CD4-positive, alpha-beta memory T cell (primary cell): ENCODE results near the gene ATP6V0E1. TPM values are rescaled to one million over a fixed set of nuclear protein-coding genes. Genes with fewer than 3 reads are reported as not detected.
"Not testable (repeated sequence)": the region's sequence is repeated elsewhere in the genome, so short reads cannot be mapped to it uniquely, and the experiment has no call there.

Experiments
- CTCF ChIA-PET: fragments of 350-600 bp; sonication (Branson Sonifier 250); formaldehyde crosslinking; loops from one replicate; lab custom pipeline; 2021; ENCODE audit warnings: inconsistent platforms; ENCODE audit not compliant: partially characterized antibody; lab: Charles Lee
- POLR2A ChIA-PET: fragments of 350-600 bp; sonication (Branson Sonifier 250); formaldehyde crosslinking; loops from one replicate; lab custom pipeline; 2021; ENCODE audit not compliant: partially characterized antibody; lab: Charles Lee
- DNase-seq, 5 donors: peaks; one replicate each; pipeline versions ENCODE4 v3.0.0 to v3.0.0-alpha.2; 2020 to 2022; ENCODE audit warnings: mixed read lengths in 1 of 5
- H3K27ac ChIP-seq: one replicate; pipeline ENCODE4 v1.7.0; 2013; ENCODE audit warnings: low read depth, low read length
- H3K27me3 ChIP-seq: 2 replicates; pipeline ENCODE4 v1.7.0; 2013; ENCODE audit warnings: mild to moderate bottlenecking, low read length, moderate library complexity; ENCODE audit not compliant: insufficient read depth
- H3K36me3 ChIP-seq: 2 replicates; pipeline ENCODE4 v1.7.0; 2013; ENCODE audit warnings: mild to moderate bottlenecking, low read length, moderate library complexity; ENCODE audit not compliant: insufficient read depth
- H3K4me1 ChIP-seq: 2 replicates; pipeline ENCODE4 v1.7.0; 2013; ENCODE audit warnings: mild to moderate bottlenecking, low read length, moderate library complexity; ENCODE audit not compliant: insufficient read depth
- H3K4me3 ChIP-seq, 2 donors: one replicate each; pipeline ENCODE4 v1.7.0; 2013; ENCODE audit warnings: low read length in 2 of 2, mild to moderate bottlenecking in 1 of 2
- H3K9me3 ChIP-seq, 2 donors: one replicate each; pipeline ENCODE4 v1.7.0; 2013; ENCODE audit warnings: low read length in 2 of 2, control low read depth in 1 of 2; ENCODE audit not compliant: control insufficient read depth in 1 of 2
- H3K27ac Mint-ChIP-seq, 7 donors: one replicate each; pipeline ENCODE4 v1.8.0; 2020 to 2021; ENCODE audit warnings: mixed read lengths in 7 of 7, mild to moderate bottlenecking in 6 of 7, inconsistent platforms in 3 of 7, moderate library complexity in 3 of 7
- H3K27me3 Mint-ChIP-seq, 2 donors: one replicate each; pipeline ENCODE4 v1.8.0; 2020 to 2021; ENCODE audit warnings: mixed read lengths in 2 of 2
- H3K36me3 Mint-ChIP-seq, 2 donors: one replicate each; pipeline ENCODE4 v1.8.0; 2020 to 2021; ENCODE audit warnings: mixed read lengths in 2 of 2, inconsistent platforms in 1 of 2, mild to moderate bottlenecking in 1 of 2
- H3K4me1 Mint-ChIP-seq, 4 donors: one replicate each; pipeline ENCODE4 v1.8.0; 2020 to 2021; ENCODE audit warnings: mixed read lengths in 4 of 4, mild to moderate bottlenecking in 1 of 4
- H3K4me3 Mint-ChIP-seq, 8 donors: one replicate each; pipeline ENCODE4 v1.8.0; 2020 to 2021; ENCODE audit warnings: mixed read lengths in 8 of 8, mild to moderate bottlenecking in 7 of 8, moderate library complexity in 6 of 8, inconsistent platforms in 3 of 8
- H3K9me3 Mint-ChIP-seq, 8 donors: one replicate each; pipeline ENCODE4 v1.8.0; 2020 to 2021; ENCODE audit warnings: mixed read lengths in 8 of 8, mild to moderate bottlenecking in 5 of 8, inconsistent platforms in 3 of 8, moderate library complexity in 1 of 8
- intact Hi-C: fragments of 100-400 bp; cut with micrococcal nuclease; formaldehyde crosslinking; loops from one replicate; pipeline ENCODE4 v1.15.1; 2023
- polyA plus RNA-seq, 2 donors: library from polyadenylated mRNA; unstranded; fragments of 300-500 nt; fragmentation: Illumina TruSeq; gene quantifications; one replicate each; pipeline ENCODE4 v1.2.3, GENCODE V29; 2021
- total RNA-seq, 2 experiments: library from RNA; stranded (reverse); gene quantifications; one replicate each; pipeline ENCODE4 v1.2.3, GENCODE V29; 2021

Gene ATP6V0E1
- total and polyA plus RNA-seq, 4 experiments from 2014 or later, result 158 to 559 (median 304) TPM

DNA sequence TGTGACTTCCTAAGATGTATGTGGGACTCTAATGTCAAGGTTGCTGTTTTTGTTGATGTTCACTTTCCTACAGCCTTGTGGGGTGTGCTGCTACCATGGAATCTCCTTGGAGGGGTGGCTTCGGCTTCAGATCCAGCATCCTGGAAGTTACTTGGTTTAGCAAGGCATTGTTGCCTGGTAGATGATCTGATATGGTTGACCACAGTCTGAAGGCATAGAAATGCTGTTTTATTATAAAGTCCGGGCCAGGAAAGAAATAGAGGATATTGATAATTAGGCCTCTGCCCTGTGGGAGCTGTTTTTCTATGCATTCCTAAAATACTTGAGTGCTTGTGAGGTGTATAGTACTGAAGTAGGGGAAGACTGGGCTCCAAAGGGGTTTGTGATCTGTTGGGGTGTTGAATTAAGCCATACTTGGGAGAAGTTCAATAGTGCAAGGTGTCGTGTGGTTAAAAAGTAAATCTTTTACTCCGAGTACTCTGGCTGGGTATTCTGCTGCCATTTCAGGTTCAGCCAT, 45.3 kb downstream of the ATP6V0E1 start:
- no peaks in the 10 kb centered on the region for H3K9me3 ChIP-seq
- intact Hi-C loops, result no loop called here
- H3K27ac ChIP-seq, result peak overlapping the region; percentile 21
- no peak overlapping the region for H3K4me3 ChIP-seq
- ChIA-PET POLR2A (interaction anchor here (1.0 to 1.3 kb wide), 2 partner anchors 29 to 40 kb away, joined by 3 to 4 read pairs; no protein-coding TSS in a partner anchor), CTCF (interaction anchor here (1.1 to 1.5 kb wide), 2 partner anchors 28 to 70 kb away, joined by 3 read pairs; partner anchors contain the start of gene RPL26L1)
- Mint-ChIP-seq H3K4me1 (peaks cover 6 to 22% (median 11%) of the 10 kb centered on the region in 4 donors), H3K4me3 (no peak overlapping the region), H3K36me3 (peaks cover 9 to 13% of the 10 kb centered on the region in 2 donors), H3K27me3 (no peaks in the 10 kb centered on the region), H3K27ac (no peak overlapping the region), H3K9me3 (no peaks in the 10 kb centered on the region)
- no peaks in the 10 kb centered on the region for H3K36me3 ChIP-seq
- DNase-seq, result no peak
- peaks cover 27% of the 10 kb centered on the region for H3K4me1 ChIP-seq
- H3K27me3 ChIP-seq, result no peaks in the 10 kb centered on the region

- peaks cover 10 to 25% (median 13%) of the 10 kb centered on the region in 4 donors for H3K4me1 Mint-ChIP-seq
- DNase-seq, result no peak
- no peak overlapping the region for H3K27ac Mint-ChIP-seq
- POLR2A ChIA-PET, result interaction anchor here (0.9 to 1.3 kb wide), 3 partner anchors 10 to 39 kb away, joined by 3 to 5 read pairs (median 4); no protein-coding TSS in a partner anchor
- H3K27me3 Mint-ChIP-seq, result no peaks in the 10 kb centered on the region
- intact Hi-C loops, result no loop called here
- CTCF ChIA-PET, result interaction anchor here (1.1 to 1.5 kb wide), 2 partner anchors 27 to 70 kb away, joined by 3 read pairs; partner anchors contain the start of gene RPL26L1
- no peak overlapping the region for H3K4me3 ChIP-seq
- H3K36me3 Mint-ChIP-seq, result peaks cover 8 to 16% of the 10 kb centered on the region in 2 donors
- peaks cover 33% of the 10 kb centered on the region for H3K4me1 ChIP-seq
- H3K4me3 Mint-ChIP-seq, result no peak overlapping the region
- no peaks in the 10 kb centered on the region for H3K9me3 ChIP-seq
- H3K36me3 ChIP-seq, result peaks cover under 1% of the 10 kb centered on the region
- no peaks in the 10 kb centered on the region for H3K9me3 Mint-ChIP-seq
- H3K27me3 ChIP-seq, result no peaks in the 10 kb centered on the region
- peak overlapping the region; percentile 21 for H3K27ac ChIP-seq
Observed at GRCh38 chr5:173029499-173029921, 45.9 kb downstream of the ATP6V0E1 start.

- H3K4me3 ChIP-seq, H3K4me3 Mint-ChIP-seq, H3K36me3 ChIP-seq, H3K27me3 ChIP-seq, H3K27ac Mint-ChIP-seq, H3K27ac ChIP-seq, intact Hi-C loops, H3K9me3 Mint-ChIP-seq, H3K9me3 ChIP-seq, DNase-seq, H3K27me3 Mint-ChIP-seq: not testable (repeated sequence)
- Mint-ChIP-seq H3K4me1 (peaks cover 27 to 41% (median 35%) of the 10 kb centered on the region in 4 donors), H3K36me3 (peaks cover 8 to 14% of the 10 kb centered on the region in 2 donors)
- H3K4me1 ChIP-seq, result peaks cover 59% of the 10 kb centered on the region
- ChIA-PET CTCF (interaction anchor here (1.1 kb wide), 1 partner anchor 10 kb away, joined by 3 read pairs; no protein-coding TSS in a partner anchor), POLR2A (interaction anchor here (1.9 kb wide), 1 partner anchor 25 kb away, joined by 7 read pairs; no protein-coding TSS in a partner anchor)
Observed at GRCh38 chr5:173032096-173032495, 48.5 kb downstream of the ATP6V0E1 start.

DNA sequence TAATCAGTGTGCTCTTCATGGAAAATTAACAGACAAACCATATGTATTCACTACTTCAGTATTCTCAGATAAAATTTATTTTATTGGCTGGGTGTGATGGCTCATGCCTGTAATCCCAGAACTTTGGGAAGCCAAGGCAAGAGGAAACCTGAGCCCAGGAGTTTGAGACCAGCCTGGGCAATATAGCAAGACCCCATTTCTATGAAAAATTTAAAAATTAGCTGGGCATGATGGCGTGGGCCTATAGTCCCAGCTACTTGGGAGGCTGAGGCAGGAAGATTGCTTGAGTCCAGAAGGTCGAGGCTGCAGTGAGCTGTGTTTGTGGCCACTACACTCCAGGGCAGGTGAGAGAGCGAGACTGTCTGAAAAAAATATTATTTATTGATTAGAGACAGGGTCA, 49.2 kb downstream of the ATP6V0E1 start:
- H3K4me3 Mint-ChIP-seq, result no peak overlapping the region
- peaks cover 6% of the 10 kb centered on the region for H3K36me3 ChIP-seq
- ChIA-PET CTCF (interaction anchor here (1.1 kb wide), 1 partner anchor 11 kb away, joined by 3 read pairs; no protein-coding TSS in a partner anchor), POLR2A (interaction anchor here (0.7 to 1.9 kb wide), 2 partner anchors 24 to 112 kb away, joined by 3 to 7 read pairs; no protein-coding TSS in a partner anchor)
- H3K27me3 Mint-ChIP-seq, result no peaks in the 10 kb centered on the region
- no peak overlapping the region for H3K27ac ChIP-seq
- intact Hi-C loops, result no loop called here
- H3K27me3 ChIP-seq, result no peaks in the 10 kb centered on the region
- no peaks in the 10 kb centered on the region for H3K9me3 ChIP-seq
- H3K36me3 Mint-ChIP-seq, result peaks cover 6 to 13% of the 10 kb centered on the region in 2 donors
- peaks cover 0 to 2% (median 0%) of the 10 kb centered on the region in 8 donors for H3K9me3 Mint-ChIP-seq
- peaks cover 29 to 48% (median 38%) of the 10 kb centered on the region in 4 donors for H3K4me1 Mint-ChIP-seq
- H3K27ac Mint-ChIP-seq, result peak overlapping the region in 6 of 7 donors; percentile 8 to 92 (median 56)
- DNase-seq, result no peak
- H3K4me3 ChIP-seq, result no peak overlapping the region
- peaks cover 63% of the 10 kb centered on the region for H3K4me1 ChIP-seq

DNA sequence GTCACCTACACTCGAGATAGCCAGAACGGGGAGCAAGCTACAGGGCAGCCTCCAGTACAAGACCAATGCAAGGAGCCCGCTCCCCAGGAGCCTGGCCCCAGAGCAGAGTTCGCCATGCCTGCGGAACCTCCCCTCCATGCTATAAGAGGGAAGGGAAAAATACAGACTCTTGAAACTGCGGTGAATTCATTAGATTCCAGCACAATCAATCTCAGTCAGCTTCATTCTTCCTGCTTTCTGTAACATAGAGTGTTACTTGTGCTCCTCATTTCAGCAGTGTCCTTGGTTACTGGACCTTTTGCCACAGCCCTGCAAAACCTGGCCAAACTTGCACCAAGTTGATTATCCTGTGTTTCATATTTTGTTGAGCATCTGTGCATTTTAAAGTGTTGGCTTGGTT, 50.4 kb downstream of the ATP6V0E1 start:
- peaks cover 29 to 53% (median 42%) of the 10 kb centered on the region in 4 donors for H3K4me1 Mint-ChIP-seq
- H3K27me3 Mint-ChIP-seq, result no peaks in the 10 kb centered on the region
- no peak overlapping the region for H3K4me3 ChIP-seq
- ChIA-PET POLR2A (interaction anchor here (1.9 kb wide), 1 partner anchor 23 kb away, joined by 7 read pairs; no protein-coding TSS in a partner anchor), CTCF (interaction anchor here (0.6 kb wide), 1 partner anchor 26 kb away, joined by 3 read pairs; no protein-coding TSS in a partner anchor)
- H3K27ac ChIP-seq, result no peak overlapping the region
- H3K9me3 Mint-ChIP-seq, result peaks cover 0 to 2% (median 0%) of the 10 kb centered on the region in 8 donors
- no peak for DNase-seq
- peaks cover 3 to 13% of the 10 kb centered on the region in 2 donors for H3K36me3 Mint-ChIP-seq
- intact Hi-C loops, result loop anchor here (2.0 kb wide), 1 partner anchor 49 kb away; no protein-coding TSS in a partner anchor
- H3K27ac Mint-ChIP-seq, result peak overlapping the region; percentile 45 to 97 (median 91)
- H3K4me3 Mint-ChIP-seq, result peak overlapping the region in 2 of 8 donors; percentile 43 to 47
- H3K4me1 ChIP-seq, result peaks cover 51% of the 10 kb centered on the region
- H3K36me3 ChIP-seq, result peaks cover 6% of the 10 kb centered on the region
- no peaks in the 10 kb centered on the region for H3K9me3 ChIP-seq
- no peaks in the 10 kb centered on the region for H3K27me3 ChIP-seq

GRCh38 chr5:173035904-173036707, 52.5 kb downstream of the ATP6V0E1 start:
- peak overlapping the region; percentile 71 for H3K27ac ChIP-seq
- DNase-seq, result peak in 1 of 5 donors; percentile 40
- H3K36me3 ChIP-seq, result peaks cover 6% of the 10 kb centered on the region
- no peaks in the 10 kb centered on the region for H3K27me3 ChIP-seq
- Mint-ChIP-seq H3K27ac (peak overlapping the region; percentile 90 to 97 (median 95)), H3K36me3 (peaks cover 3 to 13% of the 10 kb centered on the region in 2 donors), H3K9me3 (peaks cover 0 to 2% (median 0%) of the 10 kb centered on the region in 8 donors), H3K4me1 (peaks cover 39 to 64% (median 54%) of the 10 kb centered on the region in 4 donors), H3K4me3 (peak overlapping the region; percentile 80 to 95 (median 86)), H3K27me3 (no peaks in the 10 kb centered on the region)
- H3K9me3 ChIP-seq, result no peaks in the 10 kb centered on the region
- ChIA-PET POLR2A (interaction anchor here (1.0 to 3.0 kb wide), 9 partner anchors 8 to 264 kb away, joined by 3 to 37 read pairs (median 6); partner anchors contain the start of genes ATP6V0E1, BNIP1 and RPL26L1), CTCF (interaction anchor here (1.0 to 2.2 kb wide), 7 partner anchors 13 to 743 kb away, joined by 3 to 18 read pairs (median 4); partner anchors contain the start of genes ATP6V0E1 and BNIP1)
- intact Hi-C loops, result loop anchor here (1.0 to 2.0 kb wide), 2 partner anchors 19 to 51 kb away; no protein-coding TSS in a partner anchor
- H3K4me1 ChIP-seq, result peaks cover 46% of the 10 kb centered on the region
- peak overlapping the region; percentile 44 to 47 for H3K4me3 ChIP-seq
